ENCODE results near the gene KLF7. TPM values are rescaled to one million over a fixed set of nuclear protein-coding genes. Genes with fewer than 3 reads are reported as not detected.

KLF7 gene
- total and polyA plus RNA-seq, 4 donors = 1.9 to 11.5 (median 4.5) TPM

DNA sequence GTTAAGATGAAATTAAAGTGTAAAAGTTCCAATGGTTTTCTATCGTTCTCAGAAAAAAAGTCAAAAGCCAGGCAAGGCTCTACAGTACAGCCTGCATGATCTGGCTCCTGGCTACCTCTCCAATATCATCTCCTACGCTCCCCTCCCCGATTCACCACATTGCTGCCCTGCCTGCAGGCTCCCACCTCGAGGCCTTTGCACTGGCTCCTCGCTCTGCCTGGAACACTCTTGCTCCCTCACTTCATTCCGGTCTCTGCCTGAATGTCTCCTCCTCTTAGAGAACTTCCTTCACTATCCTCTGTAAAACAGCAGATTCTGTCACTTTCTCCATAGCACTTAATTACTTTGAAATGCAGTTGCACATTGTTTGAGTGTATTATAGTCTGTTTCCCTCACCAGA, 72.5 kb downstream of the KLF7 start (continued):
- TF ChIP-seq, protein P1, sequence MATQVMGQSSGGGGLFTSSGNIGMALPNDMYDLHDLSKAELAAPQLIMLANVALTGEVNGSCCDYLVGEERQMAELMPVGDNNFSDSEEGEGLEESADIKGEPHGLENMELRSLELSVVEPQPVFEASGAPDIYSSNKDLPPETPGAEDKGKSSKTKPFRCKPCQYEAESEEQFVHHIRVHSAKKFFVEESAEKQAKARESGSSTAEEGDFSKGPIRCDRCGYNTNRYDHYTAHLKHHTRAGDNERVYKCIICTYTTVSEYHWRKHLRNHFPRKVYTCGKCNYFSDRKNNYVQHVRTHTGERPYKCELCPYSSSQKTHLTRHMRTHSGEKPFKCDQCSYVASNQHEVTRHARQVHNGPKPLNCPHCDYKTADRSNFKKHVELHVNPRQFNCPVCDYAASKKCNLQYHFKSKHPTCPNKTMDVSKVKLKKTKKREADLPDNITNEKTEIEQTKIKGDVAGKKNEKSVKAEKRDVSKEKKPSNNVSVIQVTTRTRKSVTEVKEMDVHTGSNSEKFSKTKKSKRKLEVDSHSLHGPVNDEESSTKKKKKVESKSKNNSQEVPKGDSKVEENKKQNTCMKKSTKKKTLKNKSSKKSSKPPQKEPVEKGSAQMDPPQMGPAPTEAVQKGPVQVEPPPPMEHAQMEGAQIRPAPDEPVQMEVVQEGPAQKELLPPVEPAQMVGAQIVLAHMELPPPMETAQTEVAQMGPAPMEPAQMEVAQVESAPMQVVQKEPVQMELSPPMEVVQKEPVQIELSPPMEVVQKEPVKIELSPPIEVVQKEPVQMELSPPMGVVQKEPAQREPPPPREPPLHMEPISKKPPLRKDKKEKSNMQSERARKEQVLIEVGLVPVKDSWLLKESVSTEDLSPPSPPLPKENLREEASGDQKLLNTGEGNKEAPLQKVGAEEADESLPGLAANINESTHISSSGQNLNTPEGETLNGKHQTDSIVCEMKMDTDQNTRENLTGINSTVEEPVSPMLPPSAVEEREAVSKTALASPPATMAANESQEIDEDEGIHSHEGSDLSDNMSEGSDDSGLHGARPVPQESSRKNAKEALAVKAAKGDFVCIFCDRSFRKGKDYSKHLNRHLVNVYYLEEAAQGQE (IDR thresholded peaks at IDR 0.05) = no peak
- TF ChIP-seq FOXA2 (IDR thresholded peaks at IDR 0.05) (no peak), SP1 (IDR thresholded peaks at IDR 0.05) (no peak), RAD21 (IDR thresholded peaks at IDR 0.05) (no peak), RXRA (IDR thresholded peaks at IDR 0.05) (no peak), NR2F2 (IDR thresholded peaks at IDR 0.05) (no peak)

DNA sequence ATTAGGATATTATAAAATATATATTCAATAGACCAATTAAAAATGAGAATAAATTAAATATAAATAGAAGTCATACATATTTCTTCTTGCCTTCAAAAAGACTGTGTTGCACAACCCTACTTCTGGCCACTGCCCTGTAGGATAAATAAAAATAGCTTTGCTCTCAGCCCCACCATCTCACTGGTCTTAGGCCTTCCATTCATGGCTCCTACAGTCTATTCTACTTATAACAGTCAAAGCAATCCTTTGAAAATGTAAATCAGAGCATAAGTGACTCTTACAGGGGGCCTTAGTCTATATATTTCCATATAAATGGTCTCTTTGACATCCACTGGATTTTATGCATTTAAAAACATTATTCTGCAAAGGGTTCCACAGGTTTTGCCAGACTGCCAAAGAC, 72.9 kb downstream of the KLF7 start:
- H3K36me3 ChIP-seq (ENCODE audit: control insufficient read depth in 4 of 4, insufficient read depth in 3 of 4, low read depth in 1 of 4, low read length in 3 of 4) = no peaks in the 10 kb centered on the region
- no peak for DNase-seq (ENCODE audit: low spot score)
- no peaks in the 10 kb centered on the region for H3K9me3 ChIP-seq (ENCODE audit: control insufficient read depth in 4 of 4, low read length in 3 of 4)
- no peak for TF ChIP-seq GABPA (IDR thresholded peaks at IDR 0.05 in 1 of 2, conservative IDR thresholded peaks at IDR 0.05 in 1 of 2)
- TF ChIP-seq HNF4G (IDR thresholded peaks at IDR 0.05) = no peak
- no peak overlapping the region for H3K27ac ChIP-seq (ENCODE audit: low read depth in 1 of 2, low read length in 2 of 2)
- no peaks in the 10 kb centered on the region for H3K4me1 ChIP-seq (ENCODE audit: control insufficient read depth in 4 of 4, insufficient read depth in 4 of 4, low read length in 3 of 4)
- no peak overlapping the region for H3K9ac ChIP-seq (ENCODE audit: low read depth in 1 of 2, low read length in 2 of 2)
- H3K27me3 ChIP-seq (ENCODE audit: control insufficient read depth in 4 of 4, insufficient read depth in 4 of 4, low read length in 3 of 4) = no peaks in the 10 kb centered on the region
- H3K4me3 ChIP-seq (ENCODE audit: low read depth in 1 of 3, low read length in 3 of 3) = no peak overlapping the region

DNA sequence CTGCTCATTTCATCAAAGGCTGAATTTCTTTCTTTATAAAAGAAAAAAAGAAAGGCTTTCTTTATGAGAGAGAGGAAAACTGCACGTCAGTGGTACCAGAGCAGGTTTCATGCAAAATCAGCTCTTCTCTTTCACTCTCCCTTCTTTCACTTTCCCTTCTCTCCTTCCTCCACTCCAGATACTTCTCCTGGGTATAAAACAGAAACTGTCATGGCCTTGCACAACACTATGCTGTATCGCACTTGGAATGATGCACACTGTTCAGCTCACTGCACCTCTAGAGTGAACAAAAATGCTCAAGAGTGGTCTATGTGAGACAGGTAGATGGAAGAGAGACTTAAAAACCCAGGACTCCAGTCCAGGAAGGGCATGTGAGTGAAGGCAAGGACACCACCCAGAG, 73.8 kb downstream of the KLF7 start:
- TF ChIP-seq HNF4G (IDR thresholded peaks at IDR 0.05) (no peak), GABPA (IDR thresholded peaks at IDR 0.05 in 1 of 2, conservative IDR thresholded peaks at IDR 0.05 in 1 of 2) (no peak), RXRA (IDR thresholded peaks at IDR 0.05) (no peak), HNF4A (conservative IDR thresholded peaks at IDR 0.05) (no peak), TAF1 (conservative IDR thresholded peaks at IDR 0.05) (no peak)
- TF ChIP-seq, protein P2, sequence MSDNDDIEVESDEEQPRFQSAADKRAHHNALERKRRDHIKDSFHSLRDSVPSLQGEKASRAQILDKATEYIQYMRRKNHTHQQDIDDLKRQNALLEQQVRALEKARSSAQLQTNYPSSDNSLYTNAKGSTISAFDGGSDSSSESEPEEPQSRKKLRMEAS (IDR thresholded peaks at IDR 0.05) = no peak
- TF ChIP-seq, protein P3, sequence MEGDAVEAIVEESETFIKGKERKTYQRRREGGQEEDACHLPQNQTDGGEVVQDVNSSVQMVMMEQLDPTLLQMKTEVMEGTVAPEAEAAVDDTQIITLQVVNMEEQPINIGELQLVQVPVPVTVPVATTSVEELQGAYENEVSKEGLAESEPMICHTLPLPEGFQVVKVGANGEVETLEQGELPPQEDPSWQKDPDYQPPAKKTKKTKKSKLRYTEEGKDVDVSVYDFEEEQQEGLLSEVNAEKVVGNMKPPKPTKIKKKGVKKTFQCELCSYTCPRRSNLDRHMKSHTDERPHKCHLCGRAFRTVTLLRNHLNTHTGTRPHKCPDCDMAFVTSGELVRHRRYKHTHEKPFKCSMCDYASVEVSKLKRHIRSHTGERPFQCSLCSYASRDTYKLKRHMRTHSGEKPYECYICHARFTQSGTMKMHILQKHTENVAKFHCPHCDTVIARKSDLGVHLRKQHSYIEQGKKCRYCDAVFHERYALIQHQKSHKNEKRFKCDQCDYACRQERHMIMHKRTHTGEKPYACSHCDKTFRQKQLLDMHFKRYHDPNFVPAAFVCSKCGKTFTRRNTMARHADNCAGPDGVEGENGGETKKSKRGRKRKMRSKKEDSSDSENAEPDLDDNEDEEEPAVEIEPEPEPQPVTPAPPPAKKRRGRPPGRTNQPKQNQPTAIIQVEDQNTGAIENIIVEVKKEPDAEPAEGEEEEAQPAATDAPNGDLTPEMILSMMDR (IDR thresholded peaks at IDR 0.05; ENCODE audit: low read depth, low read length, missing input control) = no peak
- Histone ChIP-seq H3K4me3 (ENCODE audit: low read depth in 1 of 3, low read length in 3 of 3) (no peak overlapping the region), H3K9me3 (ENCODE audit: control insufficient read depth in 4 of 4, low read length in 3 of 4) (no peaks in the 10 kb centered on the region), H3K36me3 (ENCODE audit: control insufficient read depth in 4 of 4, insufficient read depth in 3 of 4, low read depth in 1 of 4, low read length in 3 of 4) (peaks cover 0 to 5% (median under 1%) of the 10 kb centered on the region in 4 donors), H3K4me1 (ENCODE audit: control insufficient read depth in 4 of 4, insufficient read depth in 4 of 4, low read length in 3 of 4) (no peaks in the 10 kb centered on the region), H3K27me3 (ENCODE audit: control insufficient read depth in 4 of 4, insufficient read depth in 4 of 4, low read length in 3 of 4) (no peaks in the 10 kb centered on the region), H3K27ac (ENCODE audit: low read depth in 1 of 2, low read length in 2 of 2) (no peak overlapping the region), H3K9ac (ENCODE audit: low read depth in 1 of 2, low read length in 2 of 2) (no peak overlapping the region)
- DNase-seq (ENCODE audit: low spot score) = no peak
- 88% methylated on average over 2 of the region's 2 CpGs for WGBS

All from liver (tissue), 9 donors.